ENCODE data around the gene SCAMP4. TPM values are rescaled to one million over a fixed set of nuclear protein-coding genes. Genes with fewer than 3 reads are reported as not detected.
A peak's percentile ranks its signal among the peaks of the same experiment; 100 is the strongest.

Gene SCAMP4
- total and polyA plus RNA-seq, 2 of the 13 experiments (the other 11 are each of a cell fraction or from before 2014, with no cell fraction given), result 10.7 to 13.7 TPM

DNA sequence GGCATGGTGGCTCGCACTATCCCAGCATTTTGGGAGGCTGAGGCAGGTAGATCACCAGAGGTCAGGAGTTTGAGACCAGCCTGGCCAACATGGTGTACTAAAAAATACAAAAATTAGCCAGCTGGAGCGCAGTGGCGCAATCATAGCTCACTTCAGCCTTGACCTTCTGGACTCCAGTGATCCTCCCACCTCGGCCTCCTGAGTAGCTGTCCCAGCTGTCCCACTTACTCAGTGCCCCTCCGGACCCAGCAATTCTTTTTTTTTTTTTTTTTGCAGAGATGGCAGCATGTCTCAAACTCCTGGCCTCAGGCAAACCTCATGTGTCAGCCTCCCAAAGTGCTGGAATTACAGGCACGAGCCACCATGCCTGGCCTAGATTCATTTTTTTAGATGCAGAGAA is 2.3 kb upstream of the SCAMP4 start (continued):
- TF ChIP-seq, protein P1, sequence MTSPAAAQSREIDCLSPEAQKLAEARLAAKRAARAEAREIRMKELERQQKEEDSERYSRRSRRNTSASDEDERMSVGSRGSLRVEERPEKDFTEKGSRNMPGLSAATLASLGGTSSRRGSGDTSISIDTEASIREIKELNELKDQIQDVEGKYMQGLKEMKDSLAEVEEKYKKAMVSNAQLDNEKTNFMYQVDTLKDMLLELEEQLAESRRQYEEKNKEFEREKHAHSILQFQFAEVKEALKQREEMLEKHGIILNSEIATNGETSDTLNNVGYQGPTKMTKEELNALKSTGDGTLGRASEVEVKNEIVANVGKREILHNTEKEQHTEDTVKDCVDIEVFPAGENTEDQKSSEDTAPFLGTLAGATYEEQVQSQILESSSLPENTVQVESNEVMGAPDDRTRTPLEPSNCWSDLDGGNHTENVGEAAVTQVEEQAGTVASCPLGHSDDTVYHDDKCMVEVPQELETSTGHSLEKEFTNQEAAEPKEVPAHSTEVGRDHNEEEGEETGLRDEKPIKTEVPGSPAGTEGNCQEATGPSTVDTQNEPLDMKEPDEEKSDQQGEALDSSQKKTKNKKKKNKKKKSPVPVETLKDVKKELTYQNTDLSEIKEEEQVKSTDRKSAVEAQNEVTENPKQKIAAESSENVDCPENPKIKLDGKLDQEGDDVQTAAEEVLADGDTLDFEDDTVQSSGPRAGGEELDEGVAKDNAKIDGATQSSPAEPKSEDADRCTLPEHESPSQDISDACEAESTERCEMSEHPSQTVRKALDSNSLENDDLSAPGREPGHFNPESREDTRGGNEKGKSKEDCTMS (CRISPR knock-in tag; conservative IDR thresholded peaks at IDR 0.05), result no peak
- TF ChIP-seq, protein P2, sequence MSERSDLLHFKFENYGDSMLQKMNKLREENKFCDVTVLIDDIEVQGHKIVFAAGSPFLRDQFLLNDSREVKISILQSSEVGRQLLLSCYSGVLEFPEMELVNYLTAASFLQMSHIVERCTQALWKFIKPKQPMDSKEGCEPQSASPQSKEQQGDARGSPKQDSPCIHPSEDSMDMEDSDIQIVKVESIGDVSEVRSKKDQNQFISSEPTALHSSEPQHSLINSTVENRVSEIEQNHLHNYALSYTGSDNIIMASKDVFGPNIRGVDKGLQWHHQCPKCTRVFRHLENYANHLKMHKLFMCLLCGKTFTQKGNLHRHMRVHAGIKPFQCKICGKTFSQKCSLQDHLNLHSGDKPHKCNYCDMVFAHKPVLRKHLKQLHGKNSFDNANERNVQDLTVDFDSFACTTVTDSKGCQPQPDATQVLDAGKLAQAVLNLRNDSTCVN (CRISPR knock-in tag; IDR thresholded peaks at IDR 0.05; ENCODE audit: borderline replicate concordance), result no peak
- TF ChIP-seq, protein P3, sequence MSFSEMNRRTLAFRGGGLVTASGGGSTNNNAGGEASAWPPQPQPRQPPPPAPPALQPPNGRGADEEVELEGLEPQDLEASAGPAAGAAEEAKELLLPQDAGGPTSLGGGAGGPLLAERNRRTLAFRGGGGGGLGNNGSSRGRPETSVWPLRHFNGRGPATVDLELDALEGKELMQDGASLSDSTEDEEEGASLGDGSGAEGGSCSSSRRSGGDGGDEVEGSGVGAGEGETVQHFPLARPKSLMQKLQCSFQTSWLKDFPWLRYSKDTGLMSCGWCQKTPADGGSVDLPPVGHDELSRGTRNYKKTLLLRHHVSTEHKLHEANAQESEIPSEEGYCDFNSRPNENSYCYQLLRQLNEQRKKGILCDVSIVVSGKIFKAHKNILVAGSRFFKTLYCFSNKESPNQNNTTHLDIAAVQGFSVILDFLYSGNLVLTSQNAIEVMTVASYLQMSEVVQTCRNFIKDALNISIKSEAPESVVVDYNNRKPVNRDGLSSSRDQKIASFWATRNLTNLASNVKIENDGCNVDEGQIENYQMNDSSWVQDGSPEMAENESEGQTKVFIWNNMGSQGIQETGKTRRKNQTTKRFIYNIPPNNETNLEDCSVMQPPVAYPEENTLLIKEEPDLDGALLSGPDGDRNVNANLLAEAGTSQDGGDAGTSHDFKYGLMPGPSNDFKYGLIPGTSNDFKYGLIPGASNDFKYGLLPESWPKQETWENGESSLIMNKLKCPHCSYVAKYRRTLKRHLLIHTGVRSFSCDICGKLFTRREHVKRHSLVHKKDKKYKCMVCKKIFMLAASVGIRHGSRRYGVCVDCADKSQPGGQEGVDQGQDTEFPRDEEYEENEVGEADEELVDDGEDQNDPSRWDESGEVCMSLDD (CRISPR knock-in tag; IDR thresholded peaks at IDR 0.05; ENCODE audit: borderline replicate concordance), result no peak
- TF ChIP-seq HNF4A (CRISPR knock-in tag; IDR thresholded peaks at IDR 0.05), result peak; percentile 87
- TF ChIP-seq, protein P4, sequence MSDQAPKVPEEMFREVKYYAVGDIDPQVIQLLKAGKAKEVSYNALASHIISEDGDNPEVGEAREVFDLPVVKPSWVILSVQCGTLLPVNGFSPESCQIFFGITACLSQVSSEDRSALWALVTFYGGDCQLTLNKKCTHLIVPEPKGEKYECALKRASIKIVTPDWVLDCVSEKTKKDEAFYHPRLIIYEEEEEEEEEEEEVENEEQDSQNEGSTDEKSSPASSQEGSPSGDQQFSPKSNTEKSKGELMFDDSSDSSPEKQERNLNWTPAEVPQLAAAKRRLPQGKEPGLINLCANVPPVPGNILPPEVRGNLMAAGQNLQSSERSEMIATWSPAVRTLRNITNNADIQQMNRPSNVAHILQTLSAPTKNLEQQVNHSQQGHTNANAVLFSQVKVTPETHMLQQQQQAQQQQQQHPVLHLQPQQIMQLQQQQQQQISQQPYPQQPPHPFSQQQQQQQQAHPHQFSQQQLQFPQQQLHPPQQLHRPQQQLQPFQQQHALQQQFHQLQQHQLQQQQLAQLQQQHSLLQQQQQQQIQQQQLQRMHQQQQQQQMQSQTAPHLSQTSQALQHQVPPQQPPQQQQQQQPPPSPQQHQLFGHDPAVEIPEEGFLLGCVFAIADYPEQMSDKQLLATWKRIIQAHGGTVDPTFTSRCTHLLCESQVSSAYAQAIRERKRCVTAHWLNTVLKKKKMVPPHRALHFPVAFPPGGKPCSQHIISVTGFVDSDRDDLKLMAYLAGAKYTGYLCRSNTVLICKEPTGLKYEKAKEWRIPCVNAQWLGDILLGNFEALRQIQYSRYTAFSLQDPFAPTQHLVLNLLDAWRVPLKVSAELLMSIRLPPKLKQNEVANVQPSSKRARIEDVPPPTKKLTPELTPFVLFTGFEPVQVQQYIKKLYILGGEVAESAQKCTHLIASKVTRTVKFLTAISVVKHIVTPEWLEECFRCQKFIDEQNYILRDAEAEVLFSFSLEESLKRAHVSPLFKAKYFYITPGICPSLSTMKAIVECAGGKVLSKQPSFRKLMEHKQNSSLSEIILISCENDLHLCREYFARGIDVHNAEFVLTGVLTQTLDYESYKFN (CRISPR knock-in tag; conservative IDR thresholded peaks at IDR 0.05), result peak; percentile 46
- no peak for TF ChIP-seq KDM3A (CRISPR knock-in tag; IDR thresholded peaks at IDR 0.05; ENCODE audit: low read depth)
- TF ChIP-seq POLR2A (IDR thresholded peaks at IDR 0.05; ENCODE audit: insufficient read depth in 1 of 2, low read depth in 2 of 2, low read length in 2 of 2), result no peak
- no peak for TF ChIP-seq MZF1 (CRISPR knock-in tag; IDR thresholded peaks at IDR 0.05; ENCODE audit: borderline replicate concordance)
- TF ChIP-seq NONO (IDR thresholded peaks at IDR 0.05), result no peak
- TF ChIP-seq NONO (CRISPR knock-in tag; conservative IDR thresholded peaks at IDR 0.05), result no peak
- TF ChIP-seq FLYWCH1 (CRISPR knock-in tag; IDR thresholded peaks at IDR 0.05), result no peak
- no peak for TF ChIP-seq FOXC1 (CRISPR knock-in tag; IDR thresholded peaks at IDR 0.05; ENCODE audit: borderline replicate concordance)
- TF ChIP-seq ZNF703 (CRISPR knock-in tag; IDR thresholded peaks at IDR 0.05; ENCODE audit: borderline replicate concordance), result no peak
- TF ChIP-seq BCL6 (CRISPR knock-in tag; IDR thresholded peaks at IDR 0.05), result no peak
- TF ChIP-seq, protein P5, sequence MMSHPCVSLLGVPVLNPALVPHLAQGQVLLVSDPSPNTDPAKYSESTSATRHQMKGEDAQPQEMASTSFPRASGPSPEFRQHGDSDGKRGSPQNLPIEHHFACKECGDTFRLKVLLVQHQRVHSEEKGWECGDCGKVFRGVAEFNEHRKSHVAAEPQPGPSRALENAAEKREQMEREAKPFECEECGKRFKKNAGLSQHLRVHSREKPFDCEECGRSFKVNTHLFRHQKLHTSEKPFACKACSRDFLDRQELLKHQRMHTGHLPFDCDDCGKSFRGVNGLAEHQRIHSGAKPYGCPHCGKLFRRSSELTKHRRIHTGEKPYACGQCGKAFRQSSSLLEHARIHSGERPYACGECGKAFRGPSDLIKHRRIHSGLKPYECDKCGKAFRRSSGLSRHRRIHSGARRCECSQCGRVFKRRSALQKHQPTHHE (CRISPR knock-in tag; IDR thresholded peaks at IDR 0.05; ENCODE audit: borderline replicate concordance), result no peak
- TF ChIP-seq ZNF749 (CRISPR knock-in tag; IDR thresholded peaks at IDR 0.05; ENCODE audit: borderline replicate concordance), result no peak
- TF ChIP-seq POLR2G (IDR thresholded peaks at IDR 0.05; ENCODE audit: low read depth, low read length), result no peak

All from HepG2 (cell line).